GM19099 (cell line): ENCODE data around the gene STPG4.

ENCODE experiments used
- POLR2A ChIP-seq: IDR thresholded peaks from 3 replicates; pipeline ENCODE4 v1.6.1; 2011; ENCODE audit warnings: low read depth; ENCODE audit not compliant: insufficient read length; ENCODE audit errors: extremely low read depth

Gene STPG4

GRCh38 chr2:47109680-47110079 lies 45.4 kb downstream of the STPG4 start:
- no peak for TF ChIP-seq POLR2A

- no peak for TF ChIP-seq POLR2A
Observed at GRCh38 chr2:47109007-47109375, 46.1 kb downstream of the STPG4 start.

- no peak for TF ChIP-seq POLR2A
Observed at GRCh38 chr2:47098953-47099352, 56.2 kb downstream of the STPG4 start.

GRCh38 chr2:47097563-47097962 lies 57.5 kb downstream of the STPG4 start:
- TF ChIP-seq POLR2A: no peak

GRCh38 chr2:47096451-47096850 lies 58.7 kb downstream of the STPG4 start:
- TF ChIP-seq POLR2A: no peak

- TF ChIP-seq POLR2A: no peak
Observed at GRCh38 chr2:47095349-47096020, 59.6 kb downstream of the STPG4 start.

- TF ChIP-seq POLR2A: no peak
Observed at GRCh38 chr2:47094511-47095142, 60.5 kb downstream of the STPG4 start.

- no peak for TF ChIP-seq POLR2A
Observed at GRCh38 chr2:47093626-47094025, 61.5 kb downstream of the STPG4 start.

GRCh38 chr2:47092465-47092864 lies 62.6 kb downstream of the STPG4 start:
- TF ChIP-seq POLR2A: no peak

- TF ChIP-seq POLR2A: no peak
Observed at GRCh38 chr2:47091118-47091517, 64.0 kb downstream of the STPG4 start.

GRCh38 chr2:47089083-47089464 lies 66.0 kb downstream of the STPG4 start:
- TF ChIP-seq POLR2A: no peak

GRCh38 chr2:47088371-47089082 lies 66.6 kb downstream of the STPG4 start:
- TF ChIP-seq POLR2A: no peak

- no peak for TF ChIP-seq POLR2A
Observed at GRCh38 chr2:47087051-47087450, 68.1 kb downstream of the STPG4 start.

- no peak for TF ChIP-seq POLR2A
Observed at GRCh38 chr2:47086571-47086970, 68.5 kb downstream of the STPG4 start.

GRCh38 chr2:47086054-47086471 lies 69.0 kb downstream of the STPG4 start:
- TF ChIP-seq POLR2A: no peak
